Measurements from ENCODE around the gene ALK. TPM values are rescaled to one million over a fixed set of nuclear protein-coding genes. Genes with fewer than 3 reads are reported as not detected.

ALK gene
- total and polyA plus RNA-seq, 2 experiments from 2014 or later = 0.35 TPM; not detected in 1

- no peak overlapping the region for H3K4me2 ChIP-seq
- Mint-ChIP-seq H3K27ac (no peak overlapping the region), H3K4me1 (no peaks in the 10 kb centered on the region), H3K4me3 (no peak overlapping the region), H3K36me3 (ENCODE audit: low read depth) (no peaks in the 10 kb centered on the region), H3K27me3 (ENCODE audit: insufficient read depth, low read depth, poor library complexity) (peaks cover 9% of the 10 kb centered on the region), H3K9me3 (no peaks in the 10 kb centered on the region)
- H3K4me3 ChIP-seq = no peak overlapping the region
- H3K27ac ChIP-seq (ENCODE audit: low read depth) = no peak overlapping the region
- no peaks in the 10 kb centered on the region for H3K27me3 ChIP-seq (ENCODE audit: insufficient read depth)
- H3K36me3 ChIP-seq (ENCODE audit: insufficient read depth) = no peaks in the 10 kb centered on the region
- no peaks in the 10 kb centered on the region for H3K4me1 ChIP-seq (ENCODE audit: insufficient read depth)
- H3F3A ChIP-seq (replicated peaks; ENCODE audit: low read depth) = no peaks in the 10 kb centered on the region
- ATAC-seq (no peak), DNase-seq (ENCODE audit: low spot score) (no peak)
- no peak overlapping the region for H2AFZ ChIP-seq
- no peaks in the 10 kb centered on the region for H4K20me1 ChIP-seq (replicated peaks; ENCODE audit: insufficient read depth)
- TF ChIP-seq CTCF (conservative IDR thresholded peaks at IDR 0.05; ENCODE audit: low read depth in 2 of 2) (no peak), JUNB (IDR thresholded peaks at IDR 0.05; ENCODE audit: unreplicated experiment) (no peak), POLR2AphosphoS5 (IDR thresholded peaks at IDR 0.05; ENCODE audit: low read depth) (no peak), STAT1 (IDR thresholded peaks at IDR 0.05; ENCODE audit: unreplicated experiment) (no peak), EZH2 (IDR thresholded peaks at IDR 0.05; ENCODE audit: low read depth, unreplicated experiment) (no peak), ETS1 (IDR thresholded peaks at IDR 0.05) (no peak), ZNF114 (CRISPR knock-in tag; IDR thresholded peaks at IDR 0.05) (no peak), REST (IDR thresholded peaks at IDR 0.05; ENCODE audit: unreplicated experiment) (no peak), EZH2phosphoT487 (IDR thresholded peaks at IDR 0.05; ENCODE audit: unreplicated experiment) (no peak), ZNF331 (CRISPR knock-in tag; IDR thresholded peaks at IDR 0.05; ENCODE audit: low read depth) (no peak), CREB1 (CRISPR knock-in tag; IDR thresholded peaks at IDR 0.05; ENCODE audit: low read depth) (no peak), ZNF462 (CRISPR knock-in tag; IDR thresholded peaks at IDR 0.05) (no peak), NANOG (IDR thresholded peaks at IDR 0.05; ENCODE audit: borderline replicate concordance) (no peak)
- H3K79me2 ChIP-seq (replicated peaks; ENCODE audit: insufficient read depth) = no peaks in the 10 kb centered on the region
- no peaks in the 10 kb centered on the region for H3K9me2 ChIP-seq (ENCODE audit: insufficient read depth)
Measured at GRCh38 chr2:29241955-29242565, 679.3 kb downstream of the ALK start.
